Prostate gland (tissue), 2 donors: ENCODE measurements around the gene RNF113B.

ENCODE experiments used
- POLR2A ChIP-seq: fragments of 450-650 bp; IDR thresholded peaks from one replicate; pipeline ENCODE4 v1.6.1; 2016; ENCODE audit warnings: antibody characterized with exemption, mild to moderate bottlenecking
- POLR2AphosphoS5 ChIP-seq: sonication (generic); formaldehyde crosslinking; IDR thresholded peaks from one replicate; pipeline ENCODE4 v1.6.1; 2017; ENCODE audit warnings: antibody characterized with exemption
- TF ChIP-seq, protein P1 (sequence below), 4 experiments: fragments of 200-600 bp in 2 of 4; fragments of 450-650 bp in 2 of 4; sonication (generic) in 2 of 4; IDR thresholded peaks; 1 replicate in 3 of 4; 2 replicates in 1 of 4; pipeline ENCODE4 v1.5.1; 2016 to 2019; ENCODE audit warnings: antibody characterized with exemption in 4 of 4, mild to moderate bottlenecking in 2 of 4, moderate library complexity in 2 of 4

DNA sequence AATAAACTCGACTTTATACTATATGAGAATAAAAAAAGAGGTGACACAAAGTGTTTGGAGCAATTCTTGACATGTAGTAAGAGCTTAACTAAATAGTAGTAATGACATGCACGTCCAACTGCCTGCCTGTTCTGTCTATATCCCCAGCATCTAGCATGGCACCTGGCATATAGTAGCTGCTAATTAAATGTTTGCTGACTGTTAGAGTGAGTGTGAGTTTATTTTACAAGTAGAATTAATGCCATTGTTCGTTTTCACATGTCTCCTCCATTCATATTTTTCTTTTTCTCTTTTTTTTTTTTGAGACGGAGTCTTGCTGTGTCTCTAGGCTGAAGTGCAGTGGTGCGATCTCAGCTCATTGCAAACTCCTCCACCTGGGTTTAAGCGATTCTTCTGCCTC is 38.4 kb upstream of the RNF113B start:
- TF ChIP-seq, protein P1, sequence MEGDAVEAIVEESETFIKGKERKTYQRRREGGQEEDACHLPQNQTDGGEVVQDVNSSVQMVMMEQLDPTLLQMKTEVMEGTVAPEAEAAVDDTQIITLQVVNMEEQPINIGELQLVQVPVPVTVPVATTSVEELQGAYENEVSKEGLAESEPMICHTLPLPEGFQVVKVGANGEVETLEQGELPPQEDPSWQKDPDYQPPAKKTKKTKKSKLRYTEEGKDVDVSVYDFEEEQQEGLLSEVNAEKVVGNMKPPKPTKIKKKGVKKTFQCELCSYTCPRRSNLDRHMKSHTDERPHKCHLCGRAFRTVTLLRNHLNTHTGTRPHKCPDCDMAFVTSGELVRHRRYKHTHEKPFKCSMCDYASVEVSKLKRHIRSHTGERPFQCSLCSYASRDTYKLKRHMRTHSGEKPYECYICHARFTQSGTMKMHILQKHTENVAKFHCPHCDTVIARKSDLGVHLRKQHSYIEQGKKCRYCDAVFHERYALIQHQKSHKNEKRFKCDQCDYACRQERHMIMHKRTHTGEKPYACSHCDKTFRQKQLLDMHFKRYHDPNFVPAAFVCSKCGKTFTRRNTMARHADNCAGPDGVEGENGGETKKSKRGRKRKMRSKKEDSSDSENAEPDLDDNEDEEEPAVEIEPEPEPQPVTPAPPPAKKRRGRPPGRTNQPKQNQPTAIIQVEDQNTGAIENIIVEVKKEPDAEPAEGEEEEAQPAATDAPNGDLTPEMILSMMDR (IDR thresholded peaks at IDR 0.05) = no peak
- TF ChIP-seq POLR2AphosphoS5 (no peak), POLR2A (no peak)
